AG04450 (cell line): ENCODE results near the gene CYB561D1. TPM values are rescaled to one million over a fixed set of nuclear protein-coding genes. Genes with fewer than 3 reads are reported as not detected.

Source experiments
- CTCF ChIA-PET: fragments of 300-600, 350-600 bp; formaldehyde crosslinking; extraction: SDS; loops from one replicate; lab custom pipeline; 2022; ENCODE audit warnings: antibody characterized with exemption, inconsistent platforms; lab: Charles Lee
- POLR2A ChIA-PET: fragments of 350-600 bp; formaldehyde crosslinking; extraction: SDS; loops from one replicate; lab custom pipeline; 2021; ENCODE audit warnings: antibody characterized with exemption, inconsistent platforms; lab: Yijun Ruan, JAX
- DNase-seq: peaks from one replicate; pipeline ENCODE4 v3.0.0-alpha.2; 2011; ENCODE audit warnings: low read depth, low spot score
- H3K27ac ChIP-seq: one replicate; pipeline ENCODE4 v1.5.1; 2012; ENCODE audit warnings: low read depth, low read length, control low read depth
- H3K27me3 ChIP-seq: one replicate; pipeline ENCODE4 v1.6.0; 2012; ENCODE audit warnings: low read length; ENCODE audit not compliant: control insufficient read depth, insufficient read depth
- H3K4me3 ChIP-seq: 2 replicates; pipeline ENCODE4 v1.5.1; 2011; ENCODE audit warnings: mild to moderate bottlenecking, low read depth, low read length, control low read depth
- H3K9me3 ChIP-seq: 2 replicates; pipeline ENCODE4 v1.5.1; 2012; ENCODE audit warnings: low read length; ENCODE audit not compliant: control insufficient read depth, insufficient read depth
- CTCF ChIP-seq: IDR thresholded peaks from 2 replicates; pipeline ENCODE4 v1.5.1; 2011; ENCODE audit warnings: low read depth, low read length, control low read depth, inconsistent platforms
- polyA plus RNA-seq: library from polyadenylated mRNA; depleted of rRNA; stranded (reverse); fragments of >200 nt; gene quantifications from 2 replicates; pipeline ENCODE4 v1.2.3, GENCODE V29; 2011

CYB561D1 gene
- polyA plus RNA-seq, 1 experiment = 5.4 TPM

- no peak for DNase-seq
- Histone ChIP-seq H3K9me3 (no peaks in the 10 kb centered on the region; the same call in 1 of the 2 replicates), H3K4me3 (no peak overlapping the region), H3K27me3 (no peaks in the 10 kb centered on the region), H3K27ac (no peak overlapping the region)
- TF ChIP-seq CTCF = no peak
- ChIA-PET CTCF (interaction anchor here (0.6 to 37.0 kb wide), 4 partner anchors 11 to 405 kb away, joined by 3 to 1351 read pairs (median 14); partner anchors contain the start of genes CYB561D1 and GPR61), POLR2A (no interaction called here)
Measured at GRCh38 chr1:109504974-109505373, 11.1 kb downstream of the CYB561D1 start.

- Histone ChIP-seq H3K9me3 (no peaks in the 10 kb centered on the region; the same call in 1 of the 2 replicates), H3K27ac (no peak overlapping the region), H3K4me3 (no peak overlapping the region), H3K27me3 (peaks cover 7% of the 10 kb centered on the region)
- CTCF ChIA-PET = interaction anchor here (1.8 to 37.0 kb wide), 4 partner anchors 10 to 132 kb away, joined by 5 to 1351 read pairs (median 16); partner anchors contain the start of gene GPR61
- POLR2A ChIA-PET = interaction anchor here (0.5 kb wide), 1 partner anchor 129 kb away, joined by 4 read pairs; no protein-coding TSS in a partner anchor
- no peak for DNase-seq
- TF ChIP-seq CTCF = no peak
Measured at GRCh38 chr1:109508001-109508872, 14.3 kb downstream of the CYB561D1 start.

- CTCF ChIA-PET = interaction anchor here (1.8 to 37.0 kb wide), 5 partner anchors 11 to 132 kb away, joined by 5 to 1351 read pairs (median 10); partner anchors contain the start of genes CYB561D1 and GPR61
- Histone ChIP-seq H3K27me3 (peaks cover 7% of the 10 kb centered on the region), H3K9me3 (no peaks in the 10 kb centered on the region; the same call in 1 of the 2 replicates), H3K27ac (no peak overlapping the region), H3K4me3 (peak overlapping the region; percentile 72)
- no peak for TF ChIP-seq CTCF
- DNase-seq = no peak
- POLR2A ChIA-PET = interaction anchor here (0.5 to 1.4 kb wide), 2 partner anchors 24 to 130 kb away, joined by 4 read pairs; no protein-coding TSS in a partner anchor
Measured at GRCh38 chr1:109508873-109509175, 14.9 kb downstream of the CYB561D1 start.

- Histone ChIP-seq H3K27ac (no peak within 1 kb of the TSS), H3K9me3 (no peaks in the 10 kb centered on the region; the same call in 1 of the 2 replicates), H3K4me3 (peak within 1 kb of the TSS; percentile 72), H3K27me3 (peaks cover 7% of the 10 kb centered on the region)
- CTCF ChIA-PET = interaction anchor here (1.1 to 37.0 kb wide), 6 partner anchors 10 to 131 kb away, joined by 3 to 1351 read pairs (median 10); partner anchors contain the start of genes CYB561D1 and GPR61
- POLR2A ChIA-PET = interaction anchor here (0.6 to 1.4 kb wide), 3 partner anchors 11 to 39 kb away, joined by 3 to 4 read pairs (median 4); partner anchors contain the start of gene GNAI3
- no peak for DNase-seq
- TF ChIP-seq CTCF = no peak
Measured at GRCh38 chr1:109509176-109510134, 15.6 kb downstream of the CYB561D1 start, which contains the start of gene AMIGO1. AMIGO1 (minus strand) TSS chr1:109509727; CDS start chr1:109508912, 815 bp downstream.
